ENCODE measurements around the gene RBMS3.

DNA sequence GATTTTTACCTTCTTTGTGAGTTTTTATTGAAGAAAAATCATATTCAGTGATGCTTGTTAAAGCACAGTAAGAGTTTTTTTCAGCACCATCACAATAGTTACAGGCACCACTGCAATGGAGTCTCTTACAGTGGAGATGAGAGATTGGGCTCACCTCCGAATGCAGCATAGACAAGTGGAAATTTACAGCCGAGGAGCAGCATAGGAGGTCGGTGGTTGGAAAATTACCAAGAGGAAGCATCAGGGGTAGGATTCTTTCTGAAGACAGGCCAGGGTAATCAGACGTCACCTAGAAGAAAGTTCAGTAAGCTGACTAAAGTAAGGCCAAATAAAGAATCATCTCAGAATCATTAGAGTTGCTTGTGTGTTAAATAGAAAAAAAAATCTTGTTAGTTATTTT is 491.6 kb downstream of the RBMS3 start:
- TF ChIP-seq, protein P1, sequence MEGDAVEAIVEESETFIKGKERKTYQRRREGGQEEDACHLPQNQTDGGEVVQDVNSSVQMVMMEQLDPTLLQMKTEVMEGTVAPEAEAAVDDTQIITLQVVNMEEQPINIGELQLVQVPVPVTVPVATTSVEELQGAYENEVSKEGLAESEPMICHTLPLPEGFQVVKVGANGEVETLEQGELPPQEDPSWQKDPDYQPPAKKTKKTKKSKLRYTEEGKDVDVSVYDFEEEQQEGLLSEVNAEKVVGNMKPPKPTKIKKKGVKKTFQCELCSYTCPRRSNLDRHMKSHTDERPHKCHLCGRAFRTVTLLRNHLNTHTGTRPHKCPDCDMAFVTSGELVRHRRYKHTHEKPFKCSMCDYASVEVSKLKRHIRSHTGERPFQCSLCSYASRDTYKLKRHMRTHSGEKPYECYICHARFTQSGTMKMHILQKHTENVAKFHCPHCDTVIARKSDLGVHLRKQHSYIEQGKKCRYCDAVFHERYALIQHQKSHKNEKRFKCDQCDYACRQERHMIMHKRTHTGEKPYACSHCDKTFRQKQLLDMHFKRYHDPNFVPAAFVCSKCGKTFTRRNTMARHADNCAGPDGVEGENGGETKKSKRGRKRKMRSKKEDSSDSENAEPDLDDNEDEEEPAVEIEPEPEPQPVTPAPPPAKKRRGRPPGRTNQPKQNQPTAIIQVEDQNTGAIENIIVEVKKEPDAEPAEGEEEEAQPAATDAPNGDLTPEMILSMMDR (IDR thresholded peaks at IDR 0.05): no peak
- TF ChIP-seq POLR2AphosphoS5 (IDR thresholded peaks at IDR 0.05; ENCODE audit: insufficient read depth in 1 of 2, low read depth in 1 of 2) (no peak), POLR2A (IDR thresholded peaks at IDR 0.05) (no peak)

All from vagina (tissue), 2 donors.